Glomerular endothelial cell (primary cell): ENCODE measurements around the gene TROAP. TPM values are rescaled to one million over a fixed set of nuclear protein-coding genes. Genes with fewer than 3 reads are reported as not detected.
"Not testable (repeated sequence)": the region's sequence is repeated elsewhere in the genome, so short reads cannot be mapped to it uniquely, and the experiment has no call there.

Experiments used
- DNase-seq: peaks from one replicate; pipeline ENCODE4 v3.0.0-alpha.2; 2011; ENCODE audit warnings: low read depth, low spot score; ENCODE audit errors: extremely low read depth
- total RNA-seq: library from RNA; depleted of rRNA; stranded (reverse); fragments of >200 nt; gene quantifications from 2 replicates; pipeline ENCODE4 v1.2.3, GENCODE V29; 2015

TROAP gene, protein sequence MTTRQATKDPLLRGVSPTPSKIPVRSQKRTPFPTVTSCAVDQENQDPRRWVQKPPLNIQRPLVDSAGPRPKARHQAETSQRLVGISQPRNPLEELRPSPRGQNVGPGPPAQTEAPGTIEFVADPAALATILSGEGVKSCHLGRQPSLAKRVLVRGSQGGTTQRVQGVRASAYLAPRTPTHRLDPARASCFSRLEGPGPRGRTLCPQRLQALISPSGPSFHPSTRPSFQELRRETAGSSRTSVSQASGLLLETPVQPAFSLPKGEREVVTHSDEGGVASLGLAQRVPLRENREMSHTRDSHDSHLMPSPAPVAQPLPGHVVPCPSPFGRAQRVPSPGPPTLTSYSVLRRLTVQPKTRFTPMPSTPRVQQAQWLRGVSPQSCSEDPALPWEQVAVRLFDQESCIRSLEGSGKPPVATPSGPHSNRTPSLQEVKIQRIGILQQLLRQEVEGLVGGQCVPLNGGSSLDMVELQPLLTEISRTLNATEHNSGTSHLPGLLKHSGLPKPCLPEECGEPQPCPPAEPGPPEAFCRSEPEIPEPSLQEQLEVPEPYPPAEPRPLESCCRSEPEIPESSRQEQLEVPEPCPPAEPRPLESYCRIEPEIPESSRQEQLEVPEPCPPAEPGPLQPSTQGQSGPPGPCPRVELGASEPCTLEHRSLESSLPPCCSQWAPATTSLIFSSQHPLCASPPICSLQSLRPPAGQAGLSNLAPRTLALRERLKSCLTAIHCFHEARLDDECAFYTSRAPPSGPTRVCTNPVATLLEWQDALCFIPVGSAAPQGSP
- total RNA-seq, result 4.7 and 11.4 TPM in 2 replicates

- peak; percentile 96 for DNase-seq
Measured at GRCh38 chr12:49322708-49323523, at the start of gene TROAP. Gene TROAP, plus strand, starts transcription at chr12:49323255. Its CDS starts 354 bp downstream, at chr12:49323609.

DNA sequence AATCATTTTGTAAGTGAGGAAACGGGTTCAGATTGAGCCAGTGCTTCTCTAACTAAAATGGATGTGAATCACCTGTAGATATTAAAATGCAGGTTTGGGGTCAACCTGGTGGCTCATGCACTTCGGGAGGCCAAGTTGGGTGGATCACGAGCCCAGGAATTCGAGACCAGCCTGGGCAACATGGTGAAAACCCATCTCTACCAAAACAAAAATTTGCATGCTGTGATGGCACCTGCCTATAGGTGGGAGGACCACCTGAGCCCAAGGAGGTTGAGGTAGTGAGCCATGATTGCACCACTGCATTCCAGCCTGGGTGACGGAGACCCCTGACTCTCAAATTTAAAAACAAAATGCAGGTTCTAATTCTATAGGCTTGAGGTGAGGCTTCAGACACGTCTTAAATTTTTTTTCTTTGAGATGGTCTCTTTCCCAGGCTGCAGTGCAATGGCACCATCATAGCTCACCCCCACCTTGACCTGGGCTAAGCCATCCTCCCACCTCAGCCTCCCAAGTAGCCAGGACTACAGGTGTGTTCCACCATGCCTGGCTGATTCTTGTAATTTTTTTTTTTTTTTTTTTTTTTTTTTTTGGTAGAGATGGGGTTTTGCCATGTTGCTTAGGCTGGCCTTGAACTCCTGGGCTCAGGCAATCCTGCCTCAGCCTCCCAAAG is 49.2 kb upstream of the TROAP start:
- DNase-seq, result no peak

DNA sequence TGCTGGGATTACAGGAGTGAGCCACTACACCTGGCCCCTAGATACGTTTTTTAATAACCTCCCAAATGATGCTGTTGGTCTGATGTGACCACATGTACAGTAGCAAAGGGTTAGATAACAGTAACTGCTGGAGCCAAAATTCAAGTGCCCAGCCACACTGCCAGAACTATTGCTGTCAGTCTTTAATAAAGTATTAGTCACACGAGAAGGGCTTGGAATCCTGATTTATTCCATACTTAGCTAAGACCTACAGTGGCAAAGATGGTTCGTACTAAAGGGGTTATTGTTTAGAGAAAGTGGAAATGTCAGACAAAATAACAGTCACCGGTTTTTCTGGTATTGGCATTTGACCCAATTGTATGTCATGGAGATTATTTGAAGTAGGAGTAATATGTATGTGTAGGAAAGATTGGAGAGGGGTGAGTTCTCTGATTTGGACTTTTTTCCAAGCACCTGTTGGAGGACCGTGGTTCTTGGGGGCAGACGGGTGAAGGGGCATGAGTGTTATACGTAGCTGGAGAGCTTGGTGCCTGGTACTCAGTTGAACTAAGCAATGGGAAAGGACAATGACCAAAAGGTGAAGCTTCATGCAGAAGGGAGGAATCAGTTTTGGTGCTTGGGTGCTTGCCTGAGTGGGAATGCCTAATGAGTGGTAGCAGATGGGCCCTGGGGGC is 48.5 kb upstream of the TROAP start:
- no peak for DNase-seq

GRCh38 chr12:49276304-49277290 is 46.5 kb upstream of the TROAP start:
- no peak for DNase-seq

- DNase-seq, result no peak
Measured at GRCh38 chr12:49277466-49277865, 45.6 kb upstream of the TROAP start.

- no peak for DNase-seq
Measured at GRCh38 chr12:49279706-49280159, 43.3 kb upstream of the TROAP start.

DNA sequence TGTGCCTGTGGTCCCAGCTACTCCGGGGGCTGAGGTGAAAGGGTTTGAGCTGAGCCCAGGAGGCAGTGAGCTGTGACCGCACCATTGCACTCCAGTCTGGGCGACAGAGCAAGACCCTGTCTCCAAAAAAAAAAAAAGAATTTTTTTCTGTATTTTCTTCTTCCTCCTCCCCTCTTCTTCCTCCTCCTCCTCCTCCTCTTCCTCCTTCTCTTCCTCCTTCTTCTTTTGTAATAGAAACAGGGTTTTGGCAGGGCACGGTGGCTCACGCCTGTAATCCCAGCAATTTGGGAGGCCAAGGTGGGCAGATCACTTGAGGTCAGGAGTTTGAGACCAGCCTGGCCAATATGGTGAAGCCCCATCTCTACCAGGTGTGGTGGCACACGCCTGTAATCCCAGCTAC is 42.5 kb upstream of the TROAP start:
- not testable (repeated sequence) for DNase-seq

DNA sequence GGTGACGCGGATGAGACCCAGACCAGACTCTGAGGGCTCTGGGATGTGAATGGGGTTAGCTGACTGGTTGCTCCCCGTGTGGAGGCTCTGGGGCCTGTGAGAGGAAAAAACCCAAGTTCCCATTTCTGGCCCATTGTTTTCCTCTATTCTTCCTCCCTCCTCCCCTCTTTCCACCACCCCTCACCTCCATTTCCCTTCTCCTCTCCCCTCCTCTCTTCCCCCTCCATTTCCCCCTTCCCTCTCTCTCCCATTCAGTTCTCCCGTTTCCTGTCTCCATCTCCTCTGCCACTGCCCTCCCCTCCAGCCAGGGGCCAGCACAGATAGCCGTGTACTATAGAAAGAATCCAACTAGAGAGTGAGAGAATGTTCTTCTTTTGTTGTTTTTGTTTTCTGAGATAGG is 40.8 kb upstream of the TROAP start:
- DNase-seq, result no peak

DNA sequence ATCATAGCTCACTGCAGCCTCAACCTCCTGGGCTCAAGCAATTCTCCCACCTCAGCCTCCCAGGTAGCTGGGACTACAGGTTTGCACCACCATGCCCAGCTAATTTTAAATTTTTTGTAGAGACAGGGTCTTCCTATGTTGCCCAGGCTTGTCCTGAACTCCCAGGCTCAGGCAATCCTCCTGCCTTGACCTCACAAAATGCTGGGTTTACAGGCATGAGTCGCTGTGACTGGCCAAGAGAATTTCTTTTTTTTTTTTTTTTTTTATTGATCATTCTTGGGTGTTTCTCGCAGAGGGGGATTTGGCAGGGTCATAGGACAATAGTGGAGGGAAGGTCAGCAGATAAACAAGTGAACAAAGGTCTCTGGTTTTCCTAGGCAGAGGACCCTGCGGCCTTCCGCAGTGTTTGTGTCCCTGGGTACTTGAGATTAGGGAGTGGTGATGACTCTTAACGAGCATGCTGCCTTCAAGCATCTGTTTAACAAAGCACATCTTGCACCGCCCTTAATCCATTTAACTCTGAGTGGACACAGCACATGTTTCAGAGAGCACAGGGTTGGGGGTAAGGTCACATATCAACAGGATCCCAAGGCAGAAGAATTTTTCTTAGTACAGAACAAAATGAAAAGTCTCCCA is 40.2 kb upstream of the TROAP start:
- DNase-seq, result not testable (repeated sequence)

DNA sequence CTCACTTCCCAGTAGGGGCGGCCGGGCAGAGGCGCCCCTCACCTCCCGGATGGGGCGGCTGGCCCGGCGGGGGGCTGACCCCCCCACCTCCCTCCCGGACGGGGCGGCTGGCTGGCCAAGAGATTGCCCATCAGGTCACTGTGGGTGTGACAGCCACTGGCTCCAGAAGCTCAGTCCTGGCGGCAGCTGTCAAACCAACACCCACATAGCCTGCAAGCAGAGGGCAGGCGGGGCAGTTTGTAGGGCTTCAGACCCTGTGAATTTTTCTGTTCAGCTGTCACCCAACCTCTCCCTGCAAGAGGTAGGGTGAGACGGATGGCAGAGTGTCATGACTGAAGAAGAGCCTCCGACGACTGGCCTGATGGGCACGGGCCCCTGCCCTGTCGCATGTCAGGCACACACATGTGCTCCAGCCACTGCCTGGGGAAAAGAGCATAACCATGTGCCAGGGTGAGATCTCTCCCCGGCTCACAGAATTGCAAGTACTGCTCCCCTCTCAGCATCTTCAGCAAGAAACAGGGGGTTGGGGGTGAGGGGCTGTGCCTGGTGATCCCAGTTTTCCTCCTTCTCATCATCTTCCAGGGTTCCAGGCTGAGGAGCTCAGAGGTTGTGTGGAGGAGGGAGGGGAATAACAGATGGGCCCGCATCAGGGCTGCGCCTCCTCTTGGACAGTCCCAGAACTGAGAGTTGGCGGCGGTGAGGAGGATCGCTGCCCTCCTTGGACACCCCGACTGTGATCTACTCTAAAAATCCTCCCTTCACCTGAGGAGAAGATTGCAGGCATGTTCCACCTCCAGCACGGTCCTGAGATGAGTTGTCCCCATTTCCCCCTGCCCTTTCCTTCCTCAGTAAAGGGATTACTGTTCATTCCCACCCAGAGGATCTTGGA is 39.3 kb upstream of the TROAP start:
- DNase-seq, result no peak

- no peak for DNase-seq
Measured at GRCh38 chr12:49284672-49285071, 38.4 kb upstream of the TROAP start.

DNA sequence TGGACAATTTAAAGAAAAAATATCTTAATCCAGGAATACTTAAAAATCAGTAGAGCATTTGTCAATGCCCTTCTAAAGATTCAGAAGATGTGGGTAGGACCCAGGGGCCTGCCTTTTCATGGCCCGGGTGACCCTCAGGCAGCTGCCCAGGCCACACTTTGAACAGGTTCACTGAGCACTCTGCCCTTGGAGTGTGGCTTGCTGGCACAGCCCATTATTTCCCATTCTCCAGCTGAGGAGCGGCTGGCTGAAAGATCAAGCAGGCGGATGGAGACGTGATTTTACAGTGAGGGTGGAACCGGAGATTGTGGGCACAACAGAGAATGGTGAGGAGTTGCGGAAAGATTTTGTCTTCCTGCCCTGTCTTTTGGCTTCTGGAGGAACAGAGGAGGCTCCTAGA is 35.2 kb upstream of the TROAP start:
- no peak for DNase-seq

GRCh38 chr12:49288412-49288853 is 34.6 kb upstream of the TROAP start:
- DNase-seq, result no peak

DNA sequence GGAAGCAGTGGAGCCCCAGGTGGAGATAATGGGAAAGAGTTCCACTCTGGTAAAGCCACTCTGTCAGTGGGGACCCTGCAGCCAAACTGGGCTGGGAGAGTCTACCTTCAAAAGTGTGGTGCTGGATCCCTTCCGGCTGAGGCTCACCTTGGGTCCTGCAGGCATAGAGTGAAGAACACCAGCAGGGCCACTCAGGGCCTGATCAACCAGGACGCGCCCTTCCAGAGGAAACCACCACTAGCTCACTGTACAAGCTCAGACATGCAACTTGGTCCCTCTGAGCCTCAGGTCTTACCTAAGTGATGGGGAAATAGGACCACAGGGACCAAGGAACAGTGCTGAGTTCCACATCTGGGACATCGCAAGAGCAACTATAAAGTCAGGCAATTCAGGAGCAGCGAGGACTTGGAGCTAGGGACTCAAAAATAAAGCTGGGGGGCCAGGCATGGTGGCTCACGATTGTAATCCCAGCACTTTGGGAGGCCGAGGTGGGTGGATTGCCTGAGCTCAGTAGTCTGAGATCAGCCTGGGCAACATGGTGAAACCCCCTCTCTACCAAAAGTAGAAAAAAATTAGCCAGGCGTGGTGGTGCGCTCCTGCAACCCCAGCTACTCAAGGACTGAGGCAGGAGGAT is 34.0 kb upstream of the TROAP start:
- DNase-seq, result no peak

DNA sequence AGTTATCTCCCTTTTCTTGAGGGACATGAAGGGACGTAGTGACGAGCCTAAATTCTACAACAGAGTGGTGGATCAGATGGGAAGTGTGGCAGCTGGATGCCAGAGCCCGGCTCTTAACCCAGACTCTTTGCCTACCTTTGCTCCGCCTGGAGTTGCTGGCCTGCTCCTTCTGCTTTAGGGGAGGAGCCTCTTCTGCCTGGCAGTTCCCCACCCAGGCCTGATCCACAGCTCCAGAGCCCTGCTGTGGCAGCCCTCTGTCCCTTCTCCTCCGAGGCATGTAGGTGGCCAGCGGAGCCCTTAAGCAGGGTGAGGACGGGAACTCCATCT is 30.4 kb upstream of the TROAP start:
- no peak for DNase-seq

GRCh38 chr12:49293056-49293956 is 29.7 kb upstream of the TROAP start:
- no peak for DNase-seq
